ENCODE measurements around the gene RGS6. TPM values are rescaled to one million over a fixed set of nuclear protein-coding genes. Genes with fewer than 3 reads are reported as not detected.
A peak's percentile ranks its signal among the peaks of the same experiment; 100 is the strongest.

RGS6 gene
- total RNA-seq, 2 donors from 2014 or later, result 0.15 to 0.45 TPM

DNA sequence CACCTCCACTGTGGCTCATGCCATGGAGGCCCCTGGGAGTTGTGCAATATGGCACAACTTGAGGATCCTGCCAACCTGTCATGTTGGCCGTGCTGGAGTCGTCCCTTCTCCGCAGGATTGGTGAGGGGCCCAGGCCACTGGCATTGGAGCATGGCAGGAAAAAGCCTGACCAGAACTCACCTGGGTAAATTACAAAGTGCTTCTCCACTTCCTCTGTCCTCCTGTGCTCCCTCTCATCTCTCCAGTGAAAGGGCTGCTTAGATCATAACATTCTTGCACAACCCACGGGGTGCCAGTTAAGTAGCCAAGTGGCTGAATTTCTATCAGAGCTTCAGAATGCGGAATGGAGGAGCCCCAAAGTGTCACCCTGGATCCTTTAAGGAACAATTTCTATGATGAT lies 580.7 kb downstream of the RGS6 start:
- Histone ChIP-seq H3K4me1 (no peaks in the 10 kb centered on the region), H3K36me3 (no peaks in the 10 kb centered on the region), H3K27me3 (no peaks in the 10 kb centered on the region), H3K4me3 (no peak overlapping the region), H3K9ac (ENCODE audit: low read depth in 2 of 2, low read length in 2 of 2) (no peak overlapping the region), H3K27ac (no peak overlapping the region), H3K9me3 (no peaks in the 10 kb centered on the region)
- intact Hi-C loops (cut with DNase I), result no loop called here
- TF ChIP-seq CTCF (IDR thresholded peaks at IDR 0.05), result no peak
- no peak for DNase-seq

DNA sequence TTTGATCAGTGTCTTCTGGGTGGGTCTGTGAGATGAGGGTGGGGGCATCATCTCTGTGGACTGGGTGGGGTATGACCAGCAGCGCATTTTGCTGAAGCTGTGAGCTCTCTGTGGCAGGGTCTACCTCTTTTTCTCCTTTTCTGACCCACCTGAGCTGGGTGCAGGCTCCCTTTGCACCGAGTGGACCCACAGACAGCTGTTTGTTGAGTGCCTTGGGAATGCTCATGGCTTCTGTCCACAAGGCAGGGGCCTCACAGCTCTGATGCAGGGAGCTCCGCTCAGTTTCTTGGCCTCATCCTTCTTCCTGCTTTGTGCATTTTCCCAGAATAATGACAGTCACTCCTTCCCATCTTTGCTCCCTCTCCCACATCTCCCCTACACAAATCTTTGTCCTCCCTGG lies 581.1 kb downstream of the RGS6 start:
- DNase-seq, result no peak
- TF ChIP-seq CTCF (IDR thresholded peaks at IDR 0.05), result no peak
- Histone ChIP-seq H3K27ac (no peak overlapping the region), H3K36me3 (no peaks in the 10 kb centered on the region), H3K4me3 (no peak overlapping the region), H3K9me3 (no peaks in the 10 kb centered on the region), H3K27me3 (no peaks in the 10 kb centered on the region), H3K9ac (ENCODE audit: low read depth in 2 of 2, low read length in 2 of 2) (no peak overlapping the region), H3K4me1 (no peaks in the 10 kb centered on the region)
- intact Hi-C loops (cut with DNase I), result no loop called here

DNA sequence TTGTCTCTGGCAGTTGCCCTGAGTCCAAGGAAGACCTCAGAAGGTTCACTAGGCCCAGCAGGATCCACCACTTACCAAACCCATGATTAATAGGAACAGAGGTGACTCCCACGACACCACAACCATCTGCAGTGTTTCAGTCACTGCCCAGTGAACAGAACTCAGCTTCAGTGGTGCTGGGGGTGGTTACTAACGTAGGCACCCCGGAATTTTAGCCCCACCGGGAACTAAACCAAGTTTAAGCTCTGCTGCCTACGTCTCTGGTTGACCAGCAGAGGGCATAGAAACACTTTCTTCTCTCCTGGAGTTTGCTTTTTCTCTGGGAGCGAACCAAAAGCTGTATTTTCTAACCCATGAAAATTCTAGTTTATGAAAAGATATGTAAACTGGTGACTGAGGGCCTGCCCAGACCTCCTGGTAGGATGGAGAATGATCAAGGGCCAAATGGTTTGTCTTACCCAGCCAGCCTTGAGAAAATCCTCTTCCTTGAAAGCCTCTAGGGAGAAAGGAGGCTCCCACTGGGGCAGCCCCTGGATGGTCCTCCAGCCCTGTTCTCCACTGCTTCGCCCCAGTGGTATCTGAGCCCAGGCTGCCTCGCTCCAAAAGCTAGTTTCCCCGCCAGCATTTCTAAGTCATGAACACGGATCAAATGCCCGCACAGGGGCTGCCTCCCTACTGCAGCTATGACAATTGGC lies 581.9 kb downstream of the RGS6 start:
- H3K9ac ChIP-seq (ENCODE audit: low read depth in 2 of 2, low read length in 2 of 2), result no peak overlapping the region
- no peak for DNase-seq

DNA sequence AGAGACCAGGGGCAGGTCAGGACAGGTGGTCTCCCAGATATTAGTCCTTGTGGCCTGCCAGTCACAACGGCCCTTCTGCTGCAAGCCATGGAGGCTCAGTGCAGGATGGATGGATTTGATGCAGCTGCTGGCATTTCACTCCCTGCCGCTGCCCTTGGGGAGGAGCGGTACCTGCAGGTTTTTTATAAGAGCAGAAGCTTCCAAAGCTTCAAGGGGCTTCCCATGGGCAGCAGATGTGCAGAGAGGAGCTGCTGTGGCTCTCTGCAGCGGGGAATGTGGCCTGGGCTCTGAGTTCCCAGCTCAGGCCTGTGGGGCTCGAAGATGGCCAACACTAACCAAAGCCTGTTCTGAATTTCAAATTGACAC lies 582.4 kb downstream of the RGS6 start:
- no peak for TF ChIP-seq CTCF (IDR thresholded peaks at IDR 0.05)
- Histone ChIP-seq H3K9me3 (no peaks in the 10 kb centered on the region), H3K4me3 (no peak overlapping the region), H3K4me1 (no peaks in the 10 kb centered on the region), H3K36me3 (no peaks in the 10 kb centered on the region), H3K27ac (no peak overlapping the region), H3K9ac (ENCODE audit: low read depth in 2 of 2, low read length in 2 of 2) (no peak overlapping the region), H3K27me3 (no peaks in the 10 kb centered on the region)
- intact Hi-C loops (cut with DNase I), result no loop called here
- no peak for DNase-seq

More for the DNA sequence above, 581.9 kb downstream of the RGS6 start:
- no peaks in the 10 kb centered on the region for H3K4me1 ChIP-seq
- no peaks in the 10 kb centered on the region for H3K36me3 ChIP-seq
- intact Hi-C loops (cut with DNase I), result no loop called here
- TF ChIP-seq CTCF (IDR thresholded peaks at IDR 0.05), result peak; percentile 43
- no peak overlapping the region for H3K27ac ChIP-seq
- no peaks in the 10 kb centered on the region for H3K9me3 ChIP-seq
- H3K4me3 ChIP-seq, result no peak overlapping the region
- no peaks in the 10 kb centered on the region for H3K27me3 ChIP-seq

- no peaks in the 10 kb centered on the region for H3K36me3 ChIP-seq
- no peaks in the 10 kb centered on the region for H3K9me3 ChIP-seq
- no peak for DNase-seq
- no peak overlapping the region for H3K4me3 ChIP-seq
- no peak for TF ChIP-seq CTCF (IDR thresholded peaks at IDR 0.05)
- intact Hi-C loops (cut with DNase I), result loop anchor here (2.0 kb wide), 1 partner anchor 389 kb away; no protein-coding TSS in a partner anchor
- H3K9ac ChIP-seq (ENCODE audit: low read depth in 2 of 2, low read length in 2 of 2), result no peak overlapping the region
- H3K27ac ChIP-seq, result no peak overlapping the region
- no peaks in the 10 kb centered on the region for H3K27me3 ChIP-seq
- no peaks in the 10 kb centered on the region for H3K4me1 ChIP-seq
Measured at GRCh38 chr14:72515779-72516770, 583.8 kb downstream of the RGS6 start.

Data from colonic mucosa (tissue), 4 donors.